HCT116 (cell line): ENCODE measurements around the gene CERKL. TPM values are rescaled to one million over a fixed set of nuclear protein-coding genes. Genes with fewer than 3 reads are reported as not detected.

Source experiments
- ATAC-seq: fragments of 200-7000 bp; cut with Tn5 transposase; 2 replicates; pipeline ENCODE4 v1.9.1; 2020; ENCODE audit warnings: mild to moderate bottlenecking, moderate library complexity
- BruUV-seq: library from RNA; stranded (reverse); fragments of 400-500 nt; replicated peaks from 2 replicates; lab custom pipeline; 2021; lab: Mats Ljungman, UMichigan
- CTCF ChIA-PET: fragments of 300-600 bp; sonication (Branson Sonifier 250); formaldehyde crosslinking; loops from one replicate; lab custom pipeline; 2021; ENCODE audit warnings: antibody characterized with exemption; lab: Charles Lee
- POLR2A ChIA-PET: fragments of 300-600, 350-600 bp; sonication (Branson Sonifier 250); formaldehyde crosslinking; loops from one replicate; lab custom pipeline; 2021; ENCODE audit warnings: antibody characterized with exemption; lab: Charles Lee
- RAD21 ChIA-PET, 2 experiments: fragments of 300-600 bp; sonication (Branson Sonifier 250); formaldehyde crosslinking; loops; one replicate each; lab custom pipeline; 2023; ENCODE audit warnings: low total read pairs in 2 of 2; ENCODE audit not compliant: uncharacterized antibody in 2 of 2, unreplicated experiment in 2 of 2, low non-redundant PET in 1 of 2; lab: Charles Lee
- DNase-seq: peaks from one replicate; pipeline ENCODE4 v3.0.0-alpha.2; 2010; ENCODE audit warnings: low read depth, low spot score
- H2AFZ ChIP-seq: fragments of 200-600 bp; shearing (Covaris generic), sonication (generic); 2 replicates; pipeline ENCODE4 v1.6.1; 2017; ENCODE audit warnings: low read depth, mixed run types, mixed read lengths, antibody characterized with exemption, low read length; ENCODE audit not compliant: poor library complexity, severe bottlenecking
- H3K27ac ChIP-seq: 2 replicates; pipeline ENCODE4 v1.5.1; 2012; ENCODE audit warnings: low read depth, low read length
- H3K27me3 ChIP-seq: fragments of 200-600 bp; sonication (generic); 2 replicates; pipeline ENCODE4 v1.6.1; 2016; ENCODE audit warnings: mixed run types, low read length, mixed read lengths; ENCODE audit not compliant: insufficient read depth
- H3K36me3 ChIP-seq, 2 experiments: fragments of 200-500 bp in 1 of 2; fragments of 200-600 bp in 1 of 2; sonication (Bioruptor generic) in 1 of 2; sonication (generic) in 1 of 2; 2 replicates each; pipeline versions ENCODE4 v1.5.1 to v1.6.1; 2014 to 2016; ENCODE audit warnings: low read length in 2 of 2, inconsistent platforms in 1 of 2, mixed read lengths in 1 of 2, mixed run types in 1 of 2; ENCODE audit not compliant: insufficient read depth in 2 of 2, control insufficient read depth in 1 of 2
- H3K4me1 ChIP-seq, 2 experiments: fragments of 200-600 bp in 1 of 2; sonication (generic) in 1 of 2; 2 replicates each; pipeline versions ENCODE4 v1.5.1 to v1.6.1; 2012 to 2017; ENCODE audit warnings: low read length in 2 of 2, inconsistent platforms in 1 of 2, mild to moderate bottlenecking in 1 of 2, mixed read lengths in 1 of 2, mixed run types in 1 of 2, moderate library complexity in 1 of 2; ENCODE audit not compliant: insufficient read depth in 2 of 2, control insufficient read depth in 1 of 2
- H3K4me2 ChIP-seq: fragments of 200-600 bp; sonication (generic); 2 replicates; pipeline ENCODE4 v1.6.1; 2017; ENCODE audit warnings: mixed run types, low read length, mixed read lengths
- H3K4me3 ChIP-seq, 2 experiments: fragments of 200-600 bp in 1 of 2; sonication (generic) in 1 of 2; replicated peaks in 1 of 2; 2 replicates each; pipeline ENCODE4 v1.5.1; 2011 to 2016; ENCODE audit warnings: low read length in 2 of 2, control low read depth in 1 of 2, low read depth in 1 of 2, mild to moderate bottlenecking in 1 of 2, mixed read lengths in 1 of 2, mixed run types in 1 of 2
- H3K79me2 ChIP-seq: fragments of 200-600 bp; sonication (generic); 2 replicates; pipeline ENCODE4 v1.6.1; 2017; ENCODE audit warnings: mild to moderate bottlenecking, mixed run types, low read length, moderate library complexity, mixed read lengths; ENCODE audit not compliant: insufficient read depth
- H3K9ac ChIP-seq: fragments of 200-600 bp; sonication (generic); 2 replicates; pipeline ENCODE4 v1.6.1; 2016; ENCODE audit warnings: low read length, mixed read lengths
- H3K9me2 ChIP-seq: fragments of 200-600 bp; sonication (generic), shearing (Covaris generic); 2 replicates; pipeline ENCODE4 v1.6.1; 2017; ENCODE audit warnings: mixed run types, mild to moderate bottlenecking, moderate library complexity; ENCODE audit not compliant: insufficient read depth
- H3K9me3 ChIP-seq, 2 experiments: fragments of 200-500 bp in 1 of 2; fragments of 200-600 bp in 1 of 2; sonication (Bioruptor generic) in 1 of 2; sonication (generic) in 1 of 2; 2 replicates each; pipeline ENCODE4 v1.6.1; 2014 to 2017; ENCODE audit warnings: low read length in 2 of 2, mixed read lengths in 2 of 2, inconsistent platforms in 1 of 2, low read depth in 1 of 2, mild to moderate bottlenecking in 1 of 2, mixed run types in 1 of 2, moderate library complexity in 1 of 2; ENCODE audit not compliant: control insufficient read depth in 1 of 2, insufficient read depth in 1 of 2
- H4K20me1 ChIP-seq: fragments of 200-600 bp; sonication (generic), shearing (Covaris generic); 2 replicates; pipeline ENCODE4 v1.6.1; 2017; ENCODE audit warnings: mixed run types, mild to moderate bottlenecking, moderate library complexity; ENCODE audit not compliant: insufficient read depth
- CBX3 ChIP-seq: IDR thresholded peaks from 2 replicates; pipeline ENCODE4 v1.6.1; 2012; ENCODE audit warnings: low read depth
- EGR1 ChIP-seq: IDR thresholded peaks from 2 replicates; pipeline ENCODE4 v1.6.1; 2012; ENCODE audit warnings: low read depth
- EZH2 ChIP-seq: fragments of 200-600 bp; sonication (generic); IDR thresholded peaks from 2 replicates; pipeline ENCODE4 v1.6.1; 2017; ENCODE audit warnings: antibody characterized with exemption, mixed run types
- EZH2phosphoT487 ChIP-seq: fragments of 200-600 bp; IDR thresholded peaks from 2 replicates; pipeline ENCODE4 v1.6.1; 2018; ENCODE audit warnings: antibody characterized with exemption, borderline replicate concordance
- POLR2A ChIP-seq: IDR thresholded peaks from 2 replicates; pipeline ENCODE4 v1.7.0; 2011; ENCODE audit warnings: borderline replicate concordance; ENCODE audit not compliant: insufficient read depth, insufficient read length; ENCODE audit errors: extremely low read depth
- POLR2AphosphoS5 ChIP-seq: IDR thresholded peaks from 2 replicates; pipeline ENCODE4 v1.6.1; 2011; ENCODE audit warnings: mild to moderate bottlenecking, low read depth, low read length, moderate library complexity
- SP1 ChIP-seq: IDR thresholded peaks from 2 replicates; pipeline ENCODE4 v1.6.1; 2012; ENCODE audit warnings: low read depth
- SRF ChIP-seq: IDR thresholded peaks from 2 replicates; pipeline ENCODE4 v1.6.1; 2012; ENCODE audit warnings: low read depth
- YY1 ChIP-seq: IDR thresholded peaks from 2 replicates; pipeline ENCODE4 v1.6.1; 2011; ENCODE audit warnings: low read length, low read depth, moderate library complexity, mild to moderate bottlenecking; ENCODE audit not compliant: insufficient replicate concordance; ENCODE audit errors: extremely low read depth
- ZFX ChIP-seq: fragments of 450-650 bp; IDR thresholded peaks from 2 replicates; pipeline ENCODE4 v1.6.1; 2017
- ZNF274 ChIP-seq: fragments of 200-500 bp; sonication (Bioruptor generic); IDR thresholded peaks from 2 replicates; pipeline ENCODE4 v1.6.1; 2014; ENCODE audit warnings: mild to moderate bottlenecking, low read depth, low read length, inconsistent platforms
- intact Hi-C: fragments of 100-400 bp; cut with micrococcal nuclease; formaldehyde crosslinking; loops from 2 replicates; pipeline ENCODE4 v1.10.0; 2022
- total RNA-seq: library from RNA; stranded (reverse); gene quantifications from one replicate; pipeline ENCODE4 v1.2.1, GENCODE V29; 2021; ENCODE audit not compliant: unreplicated experiment
- TF ChIP-seq, protein P1 (sequence below): IDR thresholded peaks from 2 replicates; pipeline ENCODE4 v1.6.1; 2012
- TF ChIP-seq, protein P2 (sequence below): IDR thresholded peaks from 2 replicates; pipeline ENCODE4 v1.6.1; 2012
- TF ChIP-seq, protein P3 (sequence below): IDR thresholded peaks from 2 replicates; pipeline ENCODE4 v1.6.1; 2011; ENCODE audit warnings: mild to moderate bottlenecking, low read length, moderate library complexity; ENCODE audit not compliant: insufficient replicate concordance; ENCODE audit errors: extremely low read depth

The CERKL gene
- total RNA-seq, 1 experiment from 2014 or later = 0.66 TPM

DNA sequence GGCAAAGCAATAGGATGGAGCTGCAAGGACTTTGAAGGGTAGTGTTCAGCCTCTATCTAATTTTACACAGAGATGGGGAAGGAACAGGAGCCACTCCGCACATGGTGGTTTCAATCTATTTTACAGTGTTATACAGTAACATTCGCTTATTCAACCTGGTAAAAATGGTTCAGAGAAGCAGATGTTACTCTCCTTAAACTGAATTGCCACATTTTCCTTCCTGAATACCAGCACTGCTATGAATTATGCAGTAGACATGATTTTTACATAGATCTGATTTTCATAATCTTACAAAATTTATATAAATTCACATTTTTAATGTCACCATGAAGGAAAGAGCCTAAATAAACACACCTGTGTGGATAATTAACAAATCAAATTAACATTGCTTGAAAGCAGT is 114.7 kb downstream of the CERKL start:
- ATAC-seq (no peak), DNase-seq (no peak)
- Histone ChIP-seq H3K27ac (no peak overlapping the region), H3K4me1 (peaks cover 0 to 4% of the 10 kb centered on the region in 2 experiments; a peak in 1 of 4 replicates), H3K9ac (no peak overlapping the region), H3K4me3 (no peak overlapping the region), H4K20me1 (no peaks in the 10 kb centered on the region), H2AFZ (no peak overlapping the region), H3K4me2 (no peak overlapping the region), H3K9me2 (no peaks in the 10 kb centered on the region), H3K36me3 (no peaks in the 10 kb centered on the region), H3K79me2 (no peaks in the 10 kb centered on the region), H3K9me3 (no peaks in the 10 kb centered on the region), H3K27me3 (no peaks in the 10 kb centered on the region)
- ChIA-PET CTCF (no interaction called here), RAD21 (no interaction called here), POLR2A (no interaction called here)
- no TSS peak for BruUV-seq
- TF ChIP-seq POLR2A = no peak
- no peak for TF ChIP-seq CBX3
- TF ChIP-seq SP1 = no peak
- TF ChIP-seq EZH2phosphoT487 = no peak
- no peak for TF ChIP-seq ZNF274
- TF ChIP-seq SRF = no peak
- no peak for TF ChIP-seq ZFX
- TF ChIP-seq, protein P1, sequence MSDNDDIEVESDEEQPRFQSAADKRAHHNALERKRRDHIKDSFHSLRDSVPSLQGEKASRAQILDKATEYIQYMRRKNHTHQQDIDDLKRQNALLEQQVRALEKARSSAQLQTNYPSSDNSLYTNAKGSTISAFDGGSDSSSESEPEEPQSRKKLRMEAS = no peak
- no peak for TF ChIP-seq YY1
- no peak for TF ChIP-seq POLR2AphosphoS5
- TF ChIP-seq, protein P2, sequence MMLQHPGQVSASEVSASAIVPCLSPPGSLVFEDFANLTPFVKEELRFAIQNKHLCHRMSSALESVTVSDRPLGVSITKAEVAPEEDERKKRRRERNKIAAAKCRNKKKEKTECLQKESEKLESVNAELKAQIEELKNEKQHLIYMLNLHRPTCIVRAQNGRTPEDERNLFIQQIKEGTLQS = no peak
- no peak for TF ChIP-seq EZH2
- no peak for TF ChIP-seq EGR1
- TF ChIP-seq, protein P3, sequence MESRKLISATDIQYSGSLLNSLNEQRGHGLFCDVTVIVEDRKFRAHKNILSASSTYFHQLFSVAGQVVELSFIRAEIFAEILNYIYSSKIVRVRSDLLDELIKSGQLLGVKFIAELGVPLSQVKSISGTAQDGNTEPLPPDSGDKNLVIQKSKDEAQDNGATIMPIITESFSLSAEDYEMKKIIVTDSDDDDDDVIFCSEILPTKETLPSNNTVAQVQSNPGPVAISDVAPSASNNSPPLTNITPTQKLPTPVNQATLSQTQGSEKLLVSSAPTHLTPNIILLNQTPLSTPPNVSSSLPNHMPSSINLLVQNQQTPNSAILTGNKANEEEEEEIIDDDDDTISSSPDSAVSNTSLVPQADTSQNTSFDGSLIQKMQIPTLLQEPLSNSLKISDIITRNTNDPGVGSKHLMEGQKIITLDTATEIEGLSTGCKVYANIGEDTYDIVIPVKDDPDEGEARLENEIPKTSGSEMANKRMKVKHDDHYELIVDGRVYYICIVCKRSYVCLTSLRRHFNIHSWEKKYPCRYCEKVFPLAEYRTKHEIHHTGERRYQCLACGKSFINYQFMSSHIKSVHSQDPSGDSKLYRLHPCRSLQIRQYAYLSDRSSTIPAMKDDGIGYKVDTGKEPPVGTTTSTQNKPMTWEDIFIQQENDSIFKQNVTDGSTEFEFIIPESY = no peak
- intact Hi-C loops = no loop called here
